GM15510 (cell line): Measurements from ENCODE around the gene GHSR.

Experiments
- POLR2A ChIP-seq: IDR thresholded peaks from 3 replicates; pipeline ENCODE4 v1.6.1; 2011; ENCODE audit warnings: borderline replicate concordance; ENCODE audit not compliant: insufficient read length; ENCODE audit errors: extremely low read depth

GHSR gene

DNA sequence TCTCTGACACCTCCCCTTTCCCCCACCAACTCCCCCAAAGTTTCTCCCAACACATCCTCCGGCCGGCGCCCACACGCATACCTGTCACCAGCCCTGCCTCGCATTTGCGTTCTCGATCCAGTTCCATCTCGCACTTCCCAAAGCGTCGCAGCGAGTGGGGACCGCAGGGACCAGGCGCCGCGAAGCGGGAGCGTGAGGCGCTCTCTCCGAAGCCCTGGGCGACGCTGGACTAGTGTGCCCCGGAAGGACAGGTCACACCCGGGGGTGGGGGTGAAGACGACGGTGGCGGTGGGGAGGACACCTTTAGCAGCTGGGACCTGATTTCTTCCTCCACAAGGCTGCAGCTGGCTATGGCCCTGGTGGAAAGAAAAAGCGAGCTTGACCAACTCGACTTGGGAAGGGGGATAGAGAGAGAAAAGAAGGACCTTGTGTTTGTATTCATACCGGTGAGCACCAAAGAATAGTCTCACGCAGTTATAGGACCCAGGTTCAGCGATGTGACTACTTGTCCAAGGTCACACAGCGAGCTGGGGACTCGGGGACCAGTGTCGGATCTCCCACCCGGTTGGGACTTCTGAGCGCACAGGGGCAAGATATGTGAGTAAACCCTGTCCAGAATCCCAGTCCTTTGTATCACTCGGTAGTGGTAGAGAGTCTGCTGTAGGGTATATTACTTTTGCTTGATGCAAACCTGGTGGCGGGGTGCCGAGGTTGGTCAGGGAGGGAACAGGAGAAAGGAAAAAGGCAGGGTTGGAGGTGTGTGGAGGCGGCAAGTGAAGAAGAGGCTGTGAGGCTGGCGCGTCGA lies 607 bp upstream of the GHSR start:
- TF ChIP-seq POLR2A, result no peak

DNA sequence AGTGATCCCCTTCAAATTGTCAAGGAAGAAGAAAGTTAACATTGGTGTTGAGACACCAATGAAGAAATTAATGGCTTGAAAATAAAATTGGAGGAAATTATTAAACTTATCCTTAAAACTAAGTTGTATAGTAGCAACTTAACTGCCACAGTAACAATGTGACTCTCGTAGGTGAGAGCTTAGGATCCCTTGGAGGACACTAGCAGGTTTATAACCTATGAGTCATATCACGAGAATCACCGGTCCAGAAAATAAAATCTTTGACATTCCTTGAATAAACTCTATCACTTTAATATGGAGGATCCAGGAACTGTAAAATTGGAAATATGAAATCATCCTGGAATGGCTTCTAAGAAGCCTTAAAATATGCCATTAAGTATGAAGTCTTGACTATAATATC lies 2.1 kb downstream of the GHSR start:
- TF ChIP-seq POLR2A, result no peak

DNA sequence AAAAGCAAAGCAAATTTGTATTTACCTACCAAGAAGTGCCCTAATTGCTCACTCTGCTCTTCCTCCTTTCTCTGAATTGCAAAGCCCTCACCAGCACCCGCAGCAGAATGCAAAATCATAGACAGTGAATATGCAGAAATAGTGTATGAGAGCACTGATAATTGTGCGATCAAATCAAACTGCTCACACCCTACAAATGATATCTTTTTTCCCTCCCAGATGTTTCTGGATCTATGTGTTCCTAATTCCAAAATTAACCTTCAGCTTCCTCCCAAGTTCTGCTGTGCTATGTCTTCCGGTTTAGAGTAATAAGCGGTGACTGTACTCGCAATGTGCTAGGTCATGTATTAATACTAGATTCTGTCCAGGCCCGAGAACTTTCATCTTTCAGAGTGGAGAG lies 3.4 kb downstream of the GHSR start:
- TF ChIP-seq POLR2A, result no peak

DNA sequence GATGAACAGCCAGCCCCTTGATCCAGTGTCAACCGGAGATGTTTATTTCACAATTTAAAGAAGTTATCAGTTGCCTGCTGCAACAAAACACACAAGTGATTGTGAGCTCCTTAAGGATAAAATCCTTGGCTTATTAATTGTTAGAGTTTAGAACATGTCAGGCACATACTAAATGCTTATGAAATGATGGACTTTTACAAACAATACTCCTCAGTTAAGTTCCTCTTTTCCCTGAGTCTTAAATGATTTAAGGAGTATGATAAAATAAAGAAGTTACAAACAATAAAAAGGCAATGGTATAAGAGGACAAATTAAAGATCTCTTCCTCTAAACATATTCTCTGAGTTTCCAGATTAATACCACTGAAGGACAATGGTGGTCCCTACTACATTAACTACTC lies 5.7 kb downstream of the GHSR start:
- TF ChIP-seq POLR2A, result no peak

DNA sequence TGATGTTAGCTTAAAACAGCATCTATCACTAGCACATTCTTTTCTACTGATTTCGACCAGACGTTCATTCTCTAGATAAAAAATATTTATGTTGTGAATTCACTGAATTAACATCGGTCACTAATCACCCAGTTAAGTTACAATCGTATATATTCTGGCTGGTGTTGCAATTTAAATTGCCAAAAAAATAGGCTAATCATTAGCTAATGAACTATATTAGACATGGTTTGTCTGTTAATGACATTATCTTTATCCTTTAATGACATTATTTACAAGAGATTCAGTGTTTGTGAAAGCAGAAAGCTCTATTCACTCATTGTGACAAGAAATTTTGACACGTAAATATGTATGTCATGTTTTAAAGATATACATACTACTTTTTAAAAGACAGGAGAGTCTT lies 6.7 kb downstream of the GHSR start:
- TF ChIP-seq POLR2A, result no peak

GRCh38 chr3:172438186-172438585 lies 10.1 kb downstream of the GHSR start:
- TF ChIP-seq POLR2A, result no peak

GRCh38 chr3:172437713-172438112 lies 10.5 kb downstream of the GHSR start:
- no peak for TF ChIP-seq POLR2A

- no peak for TF ChIP-seq POLR2A
Observed at GRCh38 chr3:172415323-172415722, 32.9 kb downstream of the GHSR start.

DNA sequence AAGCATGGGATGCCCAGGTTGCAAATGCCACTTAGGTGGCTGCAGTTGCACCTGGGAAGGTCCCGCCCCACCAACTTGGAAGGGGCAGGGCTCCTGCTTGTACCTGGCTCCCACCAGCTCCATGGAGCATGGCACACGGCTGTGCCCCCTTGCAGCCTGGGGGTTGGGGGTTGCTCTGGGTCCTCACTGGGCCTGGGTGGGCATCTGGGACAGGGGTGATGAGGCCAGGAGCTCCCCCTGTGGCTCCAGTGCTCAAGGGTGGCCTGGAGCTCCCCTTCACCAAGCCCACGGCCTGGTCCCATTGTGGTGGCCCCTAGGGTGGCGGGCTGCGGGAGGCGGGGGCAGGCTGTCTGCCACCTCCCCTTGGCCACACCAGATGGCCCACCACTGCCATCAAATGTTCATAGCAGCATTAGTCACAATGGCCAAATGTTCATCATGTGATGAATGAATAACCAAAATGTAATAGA lies 36.7 kb downstream of the GHSR start:
- TF ChIP-seq POLR2A, result no peak

DNA sequence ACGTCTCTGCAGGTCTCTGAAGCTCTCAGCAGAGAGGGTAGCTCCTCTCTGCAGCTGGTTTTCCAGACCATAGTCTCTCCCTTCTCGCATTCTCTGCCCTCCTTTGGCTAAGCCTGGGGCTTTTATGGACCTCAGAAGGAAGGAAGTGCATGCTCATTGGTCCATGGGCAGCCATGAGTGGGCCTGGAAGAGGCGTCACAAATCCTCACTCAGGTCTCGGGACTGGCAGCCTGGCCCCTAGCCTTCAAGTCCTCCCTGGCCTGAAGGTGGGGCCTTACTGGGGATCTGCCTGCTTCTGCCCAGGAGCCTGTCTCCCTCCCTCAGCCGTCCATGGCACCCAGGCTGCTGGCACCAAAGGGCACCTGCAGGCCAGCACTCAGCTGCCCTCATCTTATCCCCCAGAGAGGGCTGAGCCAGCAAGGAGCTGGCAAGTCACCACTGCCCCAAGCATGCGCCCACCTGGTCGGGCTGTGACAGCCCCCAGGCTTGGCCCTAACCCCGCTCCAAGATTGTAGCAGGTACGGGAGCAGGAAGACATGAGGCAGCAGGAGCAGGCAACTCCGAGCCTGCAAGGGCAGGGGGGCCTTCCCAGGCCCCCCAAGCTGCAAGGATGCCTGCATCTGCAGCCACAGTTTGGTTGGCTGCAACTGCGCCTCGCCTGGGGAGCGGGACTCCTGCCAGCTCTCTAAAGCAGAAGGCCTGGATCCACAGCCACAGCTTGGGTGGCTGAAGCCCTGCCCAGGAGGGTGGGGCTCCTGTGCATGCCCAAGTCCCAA lies 37.4 kb downstream of the GHSR start:
- no peak for TF ChIP-seq POLR2A

GRCh38 chr3:172407872-172408271 lies 40.4 kb downstream of the GHSR start:
- no peak for TF ChIP-seq POLR2A

GRCh38 chr3:172405914-172406313 lies 42.3 kb downstream of the GHSR start:
- TF ChIP-seq POLR2A, result no peak

DNA sequence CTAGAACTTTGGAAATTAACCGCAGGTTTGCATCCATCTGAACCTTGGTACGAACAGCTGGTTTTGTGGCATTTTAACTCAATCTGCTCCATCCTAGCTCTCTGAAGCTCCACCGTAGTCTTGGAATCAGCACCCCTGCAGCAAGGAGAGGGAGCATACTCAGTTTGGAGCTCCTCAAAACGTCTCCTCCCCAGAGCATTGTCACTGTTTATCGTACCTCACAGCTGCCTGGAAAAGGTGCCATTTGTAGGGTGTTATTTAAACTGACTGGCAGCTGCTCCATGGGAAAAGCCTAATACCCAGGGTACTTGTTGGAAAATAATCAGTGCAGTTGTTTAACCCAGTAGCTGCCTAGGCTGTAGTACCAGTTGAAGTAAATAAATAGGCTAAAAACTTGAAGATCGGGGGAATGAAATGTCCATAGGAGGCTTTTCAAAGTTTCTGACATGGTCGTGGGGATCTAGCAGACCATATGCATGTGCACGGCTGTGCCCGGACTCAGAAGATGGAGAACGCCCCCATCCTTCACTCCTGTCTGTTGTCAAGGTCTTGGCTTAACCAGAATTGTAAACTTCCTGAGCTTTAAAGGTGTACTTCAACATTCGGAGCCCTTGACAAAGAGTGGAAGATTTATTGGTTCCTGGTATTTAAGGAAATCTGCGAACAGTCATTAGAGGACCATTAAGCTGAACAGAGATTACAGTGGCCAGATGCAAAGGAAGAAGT lies 43.9 kb downstream of the GHSR start:
- no peak for TF ChIP-seq POLR2A

GRCh38 chr3:172402892-172403643 lies 45.2 kb downstream of the GHSR start:
- TF ChIP-seq POLR2A, result no peak
